Suprapubic skin (tissue), 3 donors: ENCODE results near the gene GSK3B.

ENCODE experiments used
- EP300 ChIP-seq: sonication (generic); formaldehyde crosslinking; IDR thresholded peaks from one replicate; pipeline ENCODE4 v1.6.1; 2017; ENCODE audit warnings: antibody characterized with exemption
- POLR2A ChIP-seq, 2 donors: fragments of 450-650 bp; IDR thresholded peaks; one replicate each; pipeline ENCODE4 v1.6.1; 2017; ENCODE audit warnings: antibody characterized with exemption in 2 of 2, mild to moderate bottlenecking in 2 of 2, moderate library complexity in 2 of 2
- TF ChIP-seq, protein P1 (sequence below), 2 donors: fragments of 200-600 bp in 1 of 2; fragments of 450-650 bp in 1 of 2; sonication (generic) in 1 of 2; IDR thresholded peaks; one replicate each; pipeline ENCODE4 v1.5.1; 2016 to 2019; ENCODE audit warnings: antibody characterized with exemption in 2 of 2, mild to moderate bottlenecking in 1 of 2, moderate library complexity in 1 of 2

DNA sequence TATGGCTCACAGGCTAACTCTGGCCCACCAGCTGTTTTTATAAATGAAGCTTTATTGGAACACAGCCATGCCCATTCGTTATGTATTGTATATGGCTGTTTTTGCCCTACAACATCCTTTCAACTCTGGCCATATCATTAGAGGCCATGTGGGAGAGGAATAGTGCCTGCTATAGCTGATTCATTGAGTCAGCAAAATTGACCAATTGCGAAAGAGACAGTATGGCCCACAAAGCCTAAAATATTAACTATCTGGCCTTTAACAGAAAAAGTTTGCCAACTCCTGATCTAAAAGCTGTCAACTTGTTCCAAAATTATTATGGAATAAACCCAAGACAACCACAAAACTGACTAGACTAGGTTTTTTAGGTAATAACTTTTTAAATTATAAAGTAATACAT is 311.0 kb downstream of the GSK3B start:
- TF ChIP-seq, protein P1, sequence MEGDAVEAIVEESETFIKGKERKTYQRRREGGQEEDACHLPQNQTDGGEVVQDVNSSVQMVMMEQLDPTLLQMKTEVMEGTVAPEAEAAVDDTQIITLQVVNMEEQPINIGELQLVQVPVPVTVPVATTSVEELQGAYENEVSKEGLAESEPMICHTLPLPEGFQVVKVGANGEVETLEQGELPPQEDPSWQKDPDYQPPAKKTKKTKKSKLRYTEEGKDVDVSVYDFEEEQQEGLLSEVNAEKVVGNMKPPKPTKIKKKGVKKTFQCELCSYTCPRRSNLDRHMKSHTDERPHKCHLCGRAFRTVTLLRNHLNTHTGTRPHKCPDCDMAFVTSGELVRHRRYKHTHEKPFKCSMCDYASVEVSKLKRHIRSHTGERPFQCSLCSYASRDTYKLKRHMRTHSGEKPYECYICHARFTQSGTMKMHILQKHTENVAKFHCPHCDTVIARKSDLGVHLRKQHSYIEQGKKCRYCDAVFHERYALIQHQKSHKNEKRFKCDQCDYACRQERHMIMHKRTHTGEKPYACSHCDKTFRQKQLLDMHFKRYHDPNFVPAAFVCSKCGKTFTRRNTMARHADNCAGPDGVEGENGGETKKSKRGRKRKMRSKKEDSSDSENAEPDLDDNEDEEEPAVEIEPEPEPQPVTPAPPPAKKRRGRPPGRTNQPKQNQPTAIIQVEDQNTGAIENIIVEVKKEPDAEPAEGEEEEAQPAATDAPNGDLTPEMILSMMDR (IDR thresholded peaks at IDR 0.05), result no peak
- no peak for TF ChIP-seq POLR2A (IDR thresholded peaks at IDR 0.05)
- TF ChIP-seq EP300, result no peak
